Inferior parietal cortex (tissue), 1 donor: ENCODE results near the gene OR9Q1.
A peak's percentile ranks its signal among the peaks of the same experiment; 100 is the strongest.

Experiments used
- DNase-seq: peaks from one replicate; pipeline ENCODE4 v3.0.0-alpha.2; 2016; ENCODE audit errors: extremely low spot score

The OR9Q1 gene

GRCh38 chr11:58034471-58034870, 10.8 kb downstream of the OR9Q1 start:
- no peak for DNase-seq

GRCh38 chr11:58039589-58039988, 15.9 kb downstream of the OR9Q1 start:
- no peak for DNase-seq

- DNase-seq, result no peak
Measured at GRCh38 chr11:58043379-58043778, 19.7 kb downstream of the OR9Q1 start.

- no peak for DNase-seq
Measured at GRCh38 chr11:58046231-58046630, 22.6 kb downstream of the OR9Q1 start.

- DNase-seq, result no peak
Measured at GRCh38 chr11:58047818-58048217, 24.1 kb downstream of the OR9Q1 start.

- no peak for DNase-seq
Measured at GRCh38 chr11:58055806-58056401, 32.2 kb downstream of the OR9Q1 start.

GRCh38 chr11:58057481-58057880, 33.8 kb downstream of the OR9Q1 start:
- DNase-seq, result no peak

GRCh38 chr11:58058276-58059006, 34.8 kb downstream of the OR9Q1 start:
- DNase-seq, result no peak

GRCh38 chr11:58059007-58059350, 35.3 kb downstream of the OR9Q1 start:
- no peak for DNase-seq

GRCh38 chr11:58060535-58060934, 36.9 kb downstream of the OR9Q1 start:
- DNase-seq, result no peak

- DNase-seq, result no peak
Measured at GRCh38 chr11:58060939-58061672, 37.4 kb downstream of the OR9Q1 start.

- DNase-seq, result peak; percentile 47
Measured at GRCh38 chr11:58061813-58062212, 38.1 kb downstream of the OR9Q1 start.

GRCh38 chr11:58067685-58068084, 44.0 kb downstream of the OR9Q1 start:
- DNase-seq, result no peak

- DNase-seq, result no peak
Measured at GRCh38 chr11:58068655-58069054, 45.0 kb downstream of the OR9Q1 start.

- DNase-seq, result no peak
Measured at GRCh38 chr11:58070585-58070984, 46.9 kb downstream of the OR9Q1 start.

GRCh38 chr11:58075781-58076180, 52.1 kb downstream of the OR9Q1 start:
- DNase-seq, result no peak

- DNase-seq, result no peak
Measured at GRCh38 chr11:58086528-58086927, 62.8 kb downstream of the OR9Q1 start.

- DNase-seq, result no peak
Measured at GRCh38 chr11:58097437-58097836, 73.8 kb downstream of the OR9Q1 start.

- DNase-seq, result peak; percentile 25
Measured at GRCh38 chr11:58121096-58121495, 97.4 kb downstream of the OR9Q1 start.

GRCh38 chr11:58125469-58125868, 101.8 kb downstream of the OR9Q1 start, which contains the start of gene OR9I1:
OR9I1 (minus strand) TSS chr11:58125530; CDS start chr11:58119444, 6,086 bp downstream.
- no peak for DNase-seq

GRCh38 chr11:58127350-58127749, 103.7 kb downstream of the OR9Q1 start:
- peak; percentile 57 for DNase-seq

- DNase-seq, result no peak
Measured at GRCh38 chr11:58133309-58134076, 109.8 kb downstream of the OR9Q1 start.
